HEK293 (cell line): Measurements from ENCODE around the gene ANKRD11.

ENCODE experiments used
- ATF2 ChIP-seq: fragments of 450-650 bp; formaldehyde crosslinking; IDR thresholded peaks from 2 replicates; pipeline ENCODE4 v1.5.1; 2016; ENCODE audit warnings: missing biosample characterization, missing genetic modification characterization, low read depth
- WT1 ChIP-seq: fragments of 450-650 bp; formaldehyde crosslinking; IDR thresholded peaks from 2 replicates; pipeline ENCODE4 v1.5.1; 2016; ENCODE audit warnings: missing biosample characterization, missing genetic modification characterization
- ZBTB11 ChIP-seq: fragments of 450-650 bp; formaldehyde crosslinking; conservative IDR thresholded peaks from 2 replicates; pipeline ENCODE4 v1.5.1; 2016; ENCODE audit warnings: low read depth, missing biosample characterization, missing genetic modification characterization
- ZEB2 ChIP-seq: fragments of 450-650 bp; formaldehyde crosslinking; IDR thresholded peaks from 2 replicates; pipeline ENCODE4 v1.5.1; 2016; ENCODE audit warnings: missing biosample characterization, missing genetic modification characterization
- ZNF138 ChIP-seq: fragments of 450-650 bp; formaldehyde crosslinking; IDR thresholded peaks from 2 replicates; pipeline ENCODE4 v1.5.1; 2016; ENCODE audit warnings: missing biosample characterization, missing genetic modification characterization, borderline replicate concordance
- ZNF530 ChIP-seq: fragments of 450-650 bp; formaldehyde crosslinking; IDR thresholded peaks from 2 replicates; pipeline ENCODE4 v1.5.1; 2016; ENCODE audit warnings: low read depth, missing biosample characterization, missing genetic modification characterization

GRCh38 chr16:89377453-89377848 is 112.9 kb downstream of the ANKRD11 start:
- TF ChIP-seq ZEB2 (tag by site-specific recombination) (no peak), ZNF138 (no peak), ATF2 (no peak), ZNF530 (tag by site-specific recombination) (no peak), WT1 (tag by site-specific recombination) (no peak), ZBTB11 (tag by site-specific recombination) (no peak)
